Subcutaneous adipose tissue (tissue), 4 donors: ENCODE data around the gene GTSF1L. TPM values are rescaled to one million over a fixed set of nuclear protein-coding genes. Genes with fewer than 3 reads are reported as not detected.

Experiments used
- CTCF ChIP-seq: fragments of 450-650 bp; IDR thresholded peaks from one replicate; pipeline ENCODE4 v1.5.1; 2016; ENCODE audit warnings: low read depth, mild to moderate bottlenecking, control low read depth, antibody characterized with exemption, moderate library complexity
- total RNA-seq, 4 donors: library from RNA; depleted of rRNA; stranded (reverse); fragments of >200 nt; gene quantifications; one replicate each; pipeline ENCODE4 v1.1.0, GENCODE V29; 2016

The GTSF1L gene
- total RNA-seq: not detected

DNA sequence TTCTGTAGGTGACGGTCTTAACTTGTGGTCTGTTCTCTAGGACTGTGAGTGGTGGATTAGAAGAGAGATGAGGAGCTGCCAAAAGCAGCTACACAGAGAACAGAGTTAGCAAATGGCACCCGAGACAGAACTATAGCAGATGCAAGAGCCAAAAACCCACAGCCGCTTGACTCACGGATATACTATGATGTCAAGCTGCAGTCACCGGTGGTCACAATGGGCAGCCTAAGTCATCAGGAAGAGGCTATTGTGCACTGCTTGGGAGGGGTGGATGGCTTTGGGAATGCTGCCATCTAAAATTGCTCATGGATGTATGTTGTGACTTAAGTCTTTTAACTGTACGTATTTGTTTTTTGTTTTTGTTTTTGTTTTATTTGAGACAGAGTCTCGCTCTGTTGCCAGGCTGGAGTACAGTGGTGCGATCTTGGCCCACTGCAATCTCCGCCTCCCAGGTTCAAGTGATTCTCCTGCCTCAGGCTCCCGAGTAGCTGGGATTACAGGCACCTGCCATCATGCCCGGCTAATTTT lies at the start of gene GTSF1L:
Gene GTSF1L, minus strand, starts transcription at position 192 of the 528 bp plus-strand sequence. CDS start 308 bp downstream, outside the sequence.
- no peak for TF ChIP-seq CTCF

DNA sequence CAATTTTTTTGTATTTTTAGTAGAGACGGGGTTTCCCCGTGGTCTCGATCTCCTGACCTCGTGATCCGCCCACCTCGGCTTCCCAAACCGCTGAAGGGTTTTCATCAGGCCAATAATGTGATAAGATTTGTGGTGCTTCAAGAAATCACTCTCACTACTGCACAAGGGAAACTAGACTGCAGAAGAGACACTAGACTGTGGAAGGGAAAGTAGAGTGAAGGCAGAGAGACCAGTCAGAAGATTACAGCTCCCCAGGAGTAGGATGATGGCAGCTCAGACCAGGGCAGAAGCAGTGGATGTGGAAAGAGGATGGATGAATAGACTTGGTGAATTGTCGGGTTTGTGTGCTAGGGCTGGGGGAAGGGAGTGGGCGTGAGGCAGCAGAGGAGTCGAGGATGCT lies 48.0 kb upstream of the GTSF1L start:
- no peak for TF ChIP-seq CTCF

- no peak for TF ChIP-seq CTCF
Observed at GRCh38 chr20:43771503-43772190, 44.8 kb upstream of the GTSF1L start.

DNA sequence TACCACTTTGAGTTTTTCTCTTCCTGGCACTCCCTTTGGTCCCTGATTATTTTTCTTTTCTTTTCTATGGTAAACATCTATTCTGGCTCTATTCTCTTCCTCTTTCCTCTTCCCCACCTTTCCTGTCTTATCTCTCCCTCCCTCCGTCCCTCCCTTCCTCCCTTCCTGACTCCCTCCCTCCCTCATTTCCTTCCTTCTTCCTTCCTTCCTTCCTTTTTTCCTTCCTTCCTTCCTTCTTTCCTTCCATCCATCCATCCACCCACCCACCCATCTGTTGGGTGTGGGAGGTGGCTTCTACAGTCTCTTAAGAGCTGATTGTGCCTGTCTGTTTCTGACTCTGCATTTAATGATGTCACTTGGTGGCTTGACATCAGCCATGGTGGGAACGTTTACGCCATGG lies 43.5 kb upstream of the GTSF1L start:
- TF ChIP-seq CTCF: no peak

DNA sequence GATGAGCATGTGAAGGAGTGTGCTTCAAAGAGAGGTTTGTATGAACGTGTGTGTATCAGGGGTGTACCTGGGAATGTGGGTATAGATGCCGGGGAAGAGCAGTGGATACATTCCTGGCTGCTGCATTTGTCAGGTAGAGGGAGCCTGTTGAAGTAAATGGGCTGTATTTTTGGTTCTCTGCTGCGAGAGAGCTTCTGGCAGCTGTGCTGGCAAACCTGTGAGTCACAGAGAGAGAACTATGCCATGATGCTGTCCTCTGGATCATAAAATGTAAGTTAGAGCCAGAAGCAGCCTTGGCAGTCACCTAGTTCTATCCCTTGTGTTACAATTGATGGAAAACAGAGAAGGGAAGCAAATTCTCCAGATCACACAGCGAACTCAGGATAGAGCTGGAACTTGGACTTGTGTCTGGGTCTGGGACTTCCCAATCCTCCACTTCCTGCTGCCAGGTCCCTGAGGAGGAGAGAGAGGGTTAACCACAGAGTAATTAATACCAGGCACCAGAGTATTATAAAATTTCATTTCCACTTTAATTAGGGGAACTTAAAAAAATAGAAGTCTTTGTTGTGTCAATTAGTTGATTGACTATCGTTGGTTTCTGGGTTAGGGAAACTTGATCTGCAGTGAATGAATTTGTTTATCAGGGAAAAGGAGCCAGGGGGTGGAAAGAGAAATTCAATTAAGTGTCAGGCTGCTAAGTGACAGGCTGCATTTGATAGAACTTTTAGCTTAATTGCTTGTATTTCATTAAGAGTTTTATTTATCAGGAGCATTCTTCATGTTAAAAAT lies 41.1 kb upstream of the GTSF1L start:
- TF ChIP-seq CTCF: no peak

- no peak for TF ChIP-seq CTCF
Observed at GRCh38 chr20:43766917-43767316, 40.1 kb upstream of the GTSF1L start.

GRCh38 chr20:43766385-43766784 lies 39.6 kb upstream of the GTSF1L start:
- TF ChIP-seq CTCF: no peak
